Calu3 (cell line): Measurements from ENCODE around the gene B4GALT4. TPM values are rescaled to one million over a fixed set of nuclear protein-coding genes. Genes with fewer than 3 reads are reported as not detected.
"Not testable (repeated sequence)": the region's sequence is repeated elsewhere in the genome, so short reads cannot be mapped to it uniquely, and the experiment has no call there.

Experiments used
- BruUV-seq: library from RNA; stranded (reverse); fragments of 400-500 nt; replicated peaks from 2 replicates; lab custom pipeline; 2021; lab: Mats Ljungman, UMichigan
- CTCF ChIA-PET: fragments of 300-600 bp; sonication (Branson Sonifier 250); formaldehyde crosslinking; loops from one replicate; lab custom pipeline; 2022; ENCODE audit warnings: antibody characterized with exemption; lab: Charles Lee
- DNase-seq: peaks from one replicate; pipeline ENCODE4 v3.0.0; 2022
- H3K27ac Mint-ChIP-seq: one replicate; pipeline ENCODE4 v1.8.0; 2022; ENCODE audit warnings: mixed read lengths; ENCODE audit not compliant: unreplicated experiment
- H3K27me3 Mint-ChIP-seq: one replicate; pipeline ENCODE4 v1.8.0; 2022; ENCODE audit warnings: mixed read lengths; ENCODE audit not compliant: unreplicated experiment
- H3K36me3 Mint-ChIP-seq: one replicate; pipeline ENCODE4 v1.8.0; 2022; ENCODE audit warnings: mild to moderate bottlenecking, moderate library complexity, mixed read lengths; ENCODE audit not compliant: insufficient read depth, unreplicated experiment
- H3K4me1 Mint-ChIP-seq: one replicate; pipeline ENCODE4 v1.8.0; 2022; ENCODE audit warnings: mild to moderate bottlenecking, low read depth, mixed read lengths; ENCODE audit not compliant: unreplicated experiment
- H3K4me3 Mint-ChIP-seq: one replicate; pipeline ENCODE4 v1.8.0; 2022; ENCODE audit warnings: mild to moderate bottlenecking, low read depth, moderate library complexity, mixed read lengths; ENCODE audit not compliant: unreplicated experiment
- H3K9me3 Mint-ChIP-seq: one replicate; pipeline ENCODE4 v1.8.0; 2022; ENCODE audit warnings: low read depth, mixed read lengths; ENCODE audit not compliant: unreplicated experiment
- CTCF ChIP-seq: fragments of 200-600 bp; IDR thresholded peaks from one replicate; pipeline ENCODE4 v1.8.0; 2022; ENCODE audit warnings: antibody characterized with exemption; ENCODE audit not compliant: unreplicated experiment
- intact Hi-C: fragments of 100-400 bp; cut with micrococcal nuclease; formaldehyde crosslinking; loops from one replicate; pipeline ENCODE4 v1.10.0; 2022; ENCODE audit not compliant: unreplicated experiment
- total RNA-seq: library from RNA; stranded (reverse); gene quantifications from 2 replicates; pipeline ENCODE4 v1.2.3, GENCODE V29; 2022

B4GALT4 gene
- total RNA-seq, 1 experiment from 2014 or later: 38.7 TPM

GRCh38 chr3:119279584-119280243 lies 39.0 kb upstream of the B4GALT4 start:
- H3K36me3 Mint-ChIP-seq: no peaks in the 10 kb centered on the region
- peaks cover 18% of the 10 kb centered on the region for H3K27me3 Mint-ChIP-seq
- H3K4me3 Mint-ChIP-seq: no peak overlapping the region
- H3K27ac Mint-ChIP-seq: no peak overlapping the region
- BruUV-seq: no TSS peak
- no peaks in the 10 kb centered on the region for H3K4me1 Mint-ChIP-seq
- DNase-seq: no peak
- intact Hi-C loops: no loop called here
- H3K9me3 Mint-ChIP-seq: peaks cover 8% of the 10 kb centered on the region
- CTCF ChIA-PET: no interaction called here
- TF ChIP-seq CTCF: no peak

- DNase-seq: no peak
- Mint-ChIP-seq H3K27ac (no peak overlapping the region), H3K4me1 (no peaks in the 10 kb centered on the region), H3K36me3 (no peaks in the 10 kb centered on the region), H3K4me3 (no peak overlapping the region), H3K27me3 (peaks cover 14% of the 10 kb centered on the region), H3K9me3 (peaks cover 8% of the 10 kb centered on the region)
- CTCF ChIA-PET: no interaction called here
- BruUV-seq: no TSS peak
- no peak for TF ChIP-seq CTCF
- intact Hi-C loops: no loop called here
Observed at GRCh38 chr3:119279101-119279554, 38.5 kb upstream of the B4GALT4 start.

GRCh38 chr3:119276680-119277079 lies 36.0 kb upstream of the B4GALT4 start:
- intact Hi-C loops: no loop called here
- no TSS peak for BruUV-seq
- no peak overlapping the region for H3K4me3 Mint-ChIP-seq
- no peak for TF ChIP-seq CTCF
- peaks cover 3% of the 10 kb centered on the region for H3K9me3 Mint-ChIP-seq
- H3K36me3 Mint-ChIP-seq: no peaks in the 10 kb centered on the region
- H3K27ac Mint-ChIP-seq: no peak overlapping the region
- H3K4me1 Mint-ChIP-seq: no peaks in the 10 kb centered on the region
- peaks cover 9% of the 10 kb centered on the region for H3K27me3 Mint-ChIP-seq
- CTCF ChIA-PET: no interaction called here
- DNase-seq: no peak

GRCh38 chr3:119270212-119270611 lies 29.5 kb upstream of the B4GALT4 start:
- H3K27ac Mint-ChIP-seq, H3K4me3 Mint-ChIP-seq, H3K9me3 Mint-ChIP-seq, DNase-seq, H3K36me3 Mint-ChIP-seq, intact Hi-C loops, BruUV-seq, CTCF ChIA-PET, H3K4me1 Mint-ChIP-seq: not testable (repeated sequence)
- H3K27me3 Mint-ChIP-seq: peaks cover 13% of the 10 kb centered on the region

GRCh38 chr3:119261055-119261454 lies 20.4 kb upstream of the B4GALT4 start:
- TF ChIP-seq CTCF: no peak
- Mint-ChIP-seq H3K4me3 (no peak overlapping the region), H3K27me3 (no peaks in the 10 kb centered on the region), H3K9me3 (peaks cover 2% of the 10 kb centered on the region), H3K36me3 (peaks cover 8% of the 10 kb centered on the region), H3K4me1 (peaks cover 19% of the 10 kb centered on the region), H3K27ac (no peak overlapping the region)
- no peak for DNase-seq
- intact Hi-C loops: no loop called here
- CTCF ChIA-PET: no interaction called here
- no TSS peak for BruUV-seq
